ENCODE results near the gene PHACTR1. TPM values are rescaled to one million over a fixed set of nuclear protein-coding genes. Genes with fewer than 3 reads are reported as not detected.

PHACTR1 gene
- total RNA-seq, 1 experiment from 2014 or later, result not detected

DNA sequence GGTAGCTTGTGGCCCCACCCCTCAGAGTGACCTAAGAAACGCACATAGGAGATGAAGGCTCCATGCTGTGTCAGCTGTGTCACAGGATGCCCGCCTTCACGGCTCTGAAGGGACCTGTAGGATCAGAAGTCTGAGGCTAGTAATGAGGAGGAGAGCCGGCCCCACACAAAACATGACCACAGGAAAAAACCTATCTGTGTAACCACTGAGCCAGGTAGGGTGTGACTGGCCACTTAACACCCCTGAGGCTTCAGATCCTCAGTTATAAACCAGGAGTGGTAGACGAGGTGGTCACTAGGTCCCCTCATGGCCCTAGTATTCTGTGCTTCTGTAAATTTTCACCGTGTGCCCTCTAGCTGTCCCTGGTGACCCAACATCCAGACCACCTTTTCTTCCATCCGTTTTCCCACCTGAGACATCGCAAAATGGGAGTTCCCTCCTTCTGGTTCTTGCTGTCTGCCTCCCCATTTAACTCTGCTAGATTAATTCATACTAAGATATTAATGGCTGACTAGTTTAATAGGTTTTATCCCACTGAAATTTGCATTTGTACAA lies 558.9 kb downstream of the PHACTR1 start:
- DNase-seq (no peak), ATAC-seq (no peak)
- Histone ChIP-seq H2AFZ (ENCODE audit: low read length) (no peak overlapping the region), H3K9ac (ENCODE audit: low read length) (no peak overlapping the region), H3K27ac (ENCODE audit: low read length) (no peak overlapping the region), H3K36me3 (ENCODE audit: low read depth, low read length) (no peaks in the 10 kb centered on the region), H3K4me1 (ENCODE audit: insufficient read depth, low read length) (no peaks in the 10 kb centered on the region), H3K9me3 (ENCODE audit: low read length) (no peaks in the 10 kb centered on the region), H3K9me2 (replicated peaks; ENCODE audit: low read length) (no peaks in the 10 kb centered on the region), H3K4me2 (ENCODE audit: low read length) (no peak overlapping the region), H3K79me2 (ENCODE audit: low read length) (no peaks in the 10 kb centered on the region), H3F3A (ENCODE audit: low read length, unreplicated experiment) (no peaks in the 10 kb centered on the region), H3K4me3 (ENCODE audit: low read length) (no peak overlapping the region), H3K27me3 (ENCODE audit: low read length) (0 out of 2 replicates have a peak, but pooled peaks cover 4% of the 10 kb centered on the region), H4K20me1 (ENCODE audit: low read length) (no peaks in the 10 kb centered on the region)
- POLR2A ChIA-PET (ENCODE audit: unreplicated experiment), result no interaction called here
- CTCF ChIA-PET, result no interaction called here
- no TSS peak for BruUV-seq (replicated peaks)
- intact Hi-C loops (cut with micrococcal nuclease), result no loop called here
- TF ChIP-seq, protein P1, sequence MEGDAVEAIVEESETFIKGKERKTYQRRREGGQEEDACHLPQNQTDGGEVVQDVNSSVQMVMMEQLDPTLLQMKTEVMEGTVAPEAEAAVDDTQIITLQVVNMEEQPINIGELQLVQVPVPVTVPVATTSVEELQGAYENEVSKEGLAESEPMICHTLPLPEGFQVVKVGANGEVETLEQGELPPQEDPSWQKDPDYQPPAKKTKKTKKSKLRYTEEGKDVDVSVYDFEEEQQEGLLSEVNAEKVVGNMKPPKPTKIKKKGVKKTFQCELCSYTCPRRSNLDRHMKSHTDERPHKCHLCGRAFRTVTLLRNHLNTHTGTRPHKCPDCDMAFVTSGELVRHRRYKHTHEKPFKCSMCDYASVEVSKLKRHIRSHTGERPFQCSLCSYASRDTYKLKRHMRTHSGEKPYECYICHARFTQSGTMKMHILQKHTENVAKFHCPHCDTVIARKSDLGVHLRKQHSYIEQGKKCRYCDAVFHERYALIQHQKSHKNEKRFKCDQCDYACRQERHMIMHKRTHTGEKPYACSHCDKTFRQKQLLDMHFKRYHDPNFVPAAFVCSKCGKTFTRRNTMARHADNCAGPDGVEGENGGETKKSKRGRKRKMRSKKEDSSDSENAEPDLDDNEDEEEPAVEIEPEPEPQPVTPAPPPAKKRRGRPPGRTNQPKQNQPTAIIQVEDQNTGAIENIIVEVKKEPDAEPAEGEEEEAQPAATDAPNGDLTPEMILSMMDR (conservative IDR thresholded peaks at IDR 0.05; ENCODE audit: low read depth, low read length), result no peak
- TF ChIP-seq EZH2phosphoT487 (IDR thresholded peaks at IDR 0.05; ENCODE audit: borderline replicate concordance, low read length) (no peak), EZH2 (IDR thresholded peaks at IDR 0.05; ENCODE audit: low read length, unreplicated experiment) (no peak)

DNA sequence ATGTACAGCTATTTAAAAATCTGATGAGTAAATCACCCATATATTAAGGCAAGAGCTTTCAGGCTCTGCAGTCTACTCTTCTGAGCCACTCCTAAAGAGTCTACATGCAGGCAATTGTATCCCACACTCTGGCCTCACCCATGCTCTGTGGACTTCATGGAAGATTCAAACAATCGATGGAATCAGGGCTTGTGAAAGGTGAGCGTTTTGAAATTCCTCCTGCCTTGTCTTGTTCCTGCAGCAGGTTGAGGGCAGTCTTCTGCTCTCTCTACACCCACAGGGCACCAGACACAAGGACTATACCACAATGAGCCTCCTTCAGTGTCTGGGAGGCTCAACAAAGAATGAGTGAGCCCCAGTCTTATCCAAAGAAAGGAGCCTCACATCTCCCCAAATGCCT lies 560.7 kb downstream of the PHACTR1 start:
- ChIA-PET CTCF (no interaction called here), POLR2A (ENCODE audit: unreplicated experiment) (no interaction called here)
- no peak for DNase-seq
- H3F3A ChIP-seq (ENCODE audit: low read length, unreplicated experiment), result no peaks in the 10 kb centered on the region
- ATAC-seq, result no peak
- no peaks in the 10 kb centered on the region for H4K20me1 ChIP-seq (ENCODE audit: low read length)
- no peak overlapping the region for H2AFZ ChIP-seq (ENCODE audit: low read length)
- intact Hi-C loops (cut with micrococcal nuclease), result no loop called here
- H3K4me1 ChIP-seq (ENCODE audit: insufficient read depth, low read length), result no peaks in the 10 kb centered on the region
- no peak overlapping the region for H3K4me2 ChIP-seq (ENCODE audit: low read length)
- no peaks in the 10 kb centered on the region for H3K36me3 ChIP-seq (ENCODE audit: low read depth, low read length)
- no peak overlapping the region for H3K27ac ChIP-seq (ENCODE audit: low read length)
- no peak for TF ChIP-seq EZH2 (IDR thresholded peaks at IDR 0.05; ENCODE audit: low read length, unreplicated experiment)
- TF ChIP-seq, protein P1 (conservative IDR thresholded peaks at IDR 0.05; ENCODE audit: low read depth, low read length), result no peak
- no peak for TF ChIP-seq EZH2phosphoT487 (IDR thresholded peaks at IDR 0.05; ENCODE audit: borderline replicate concordance, low read length)
- H3K27me3 ChIP-seq (ENCODE audit: low read length), result no peaks in the 10 kb centered on the region
- H3K9me2 ChIP-seq (replicated peaks; ENCODE audit: low read length), result no peaks in the 10 kb centered on the region
- no TSS peak for BruUV-seq (replicated peaks)
- H3K79me2 ChIP-seq (ENCODE audit: low read length), result no peaks in the 10 kb centered on the region
- no peak overlapping the region for H3K9ac ChIP-seq (ENCODE audit: low read length)
- no peaks in the 10 kb centered on the region for H3K9me3 ChIP-seq (ENCODE audit: low read length)
- H3K4me3 ChIP-seq (ENCODE audit: low read length), result no peak overlapping the region

DNA sequence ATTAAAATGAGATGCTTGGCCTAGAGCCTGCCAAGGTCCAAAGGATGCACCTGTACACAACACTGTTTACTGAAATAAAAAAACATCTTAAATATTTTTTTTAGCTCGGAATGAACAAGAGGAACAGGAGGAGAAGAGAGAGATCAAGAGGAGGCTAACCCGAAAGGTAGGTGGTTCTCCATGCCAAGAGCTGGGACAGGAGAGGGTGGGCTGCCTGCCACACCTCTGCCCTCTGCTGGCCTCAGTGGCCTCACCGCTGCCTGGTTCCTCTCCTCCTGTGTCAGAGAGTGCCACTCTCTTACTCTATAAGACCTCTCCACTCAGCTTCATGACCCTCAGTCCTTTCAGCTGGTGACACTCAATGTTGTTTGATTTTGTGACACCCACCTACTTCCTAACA lies 561.6 kb downstream of the PHACTR1 start:
- no TSS peak for BruUV-seq (replicated peaks)
- Histone ChIP-seq H3K4me1 (ENCODE audit: insufficient read depth, low read length) (no peaks in the 10 kb centered on the region), H3K9ac (ENCODE audit: low read length) (no peak overlapping the region), H3K36me3 (ENCODE audit: low read depth, low read length) (no peaks in the 10 kb centered on the region), H3K9me2 (replicated peaks; ENCODE audit: low read length) (no peaks in the 10 kb centered on the region), H3F3A (ENCODE audit: low read length, unreplicated experiment) (no peaks in the 10 kb centered on the region), H2AFZ (ENCODE audit: low read length) (no peak overlapping the region), H4K20me1 (ENCODE audit: low read length) (no peaks in the 10 kb centered on the region), H3K79me2 (ENCODE audit: low read length) (no peaks in the 10 kb centered on the region), H3K4me3 (ENCODE audit: low read length) (no peak overlapping the region), H3K9me3 (ENCODE audit: low read length) (no peaks in the 10 kb centered on the region), H3K27me3 (ENCODE audit: low read length) (no peaks in the 10 kb centered on the region), H3K4me2 (ENCODE audit: low read length) (no peak overlapping the region), H3K27ac (ENCODE audit: low read length) (no peak overlapping the region)
- TF ChIP-seq EZH2phosphoT487 (IDR thresholded peaks at IDR 0.05; ENCODE audit: borderline replicate concordance, low read length) (no peak), EZH2 (IDR thresholded peaks at IDR 0.05; ENCODE audit: low read length, unreplicated experiment) (no peak)
- TF ChIP-seq, protein P1 (conservative IDR thresholded peaks at IDR 0.05; ENCODE audit: low read depth, low read length), result peak; percentile 45
- ChIA-PET POLR2A (ENCODE audit: unreplicated experiment) (no interaction called here), CTCF (no interaction called here)
- intact Hi-C loops (cut with micrococcal nuclease), result no loop called here
- ATAC-seq (no peak), DNase-seq (no peak)

All from PC-3 (cell line).